ENCODE results near the gene M1AP. TPM values are rescaled to one million over a fixed set of nuclear protein-coding genes. Genes with fewer than 3 reads are reported as not detected.
A peak's percentile ranks its signal among the peaks of the same experiment; 100 is the strongest.

Gene M1AP
- total RNA-seq, 1 donor from 2014 or later = 0.24 TPM

- DNase-seq (ENCODE audit: extremely low spot score, unreplicated experiment) = no peak
- Mint-ChIP-seq H3K4me3 (peak overlapping the region; percentile 91), H3K27me3 (peaks cover 69% of the 10 kb centered on the region), H3K36me3 (no peaks in the 10 kb centered on the region), H3K9me3 (no peaks in the 10 kb centered on the region), H3K27ac (no peak overlapping the region), H3K4me1 (ENCODE audit: unreplicated experiment) (peaks cover 8% of the 10 kb centered on the region)
- TF ChIP-seq CTCF (conservative IDR thresholded peaks at IDR 0.05) = no peak
Observed at GRCh38 chr2:74556159-74556558, 92.0 kb downstream of the M1AP start.

GRCh38 chr2:74555610-74556103, 92.5 kb downstream of the M1AP start:
- Mint-ChIP-seq H3K27me3 (peaks cover 65% of the 10 kb centered on the region), H3K27ac (peak overlapping the region; percentile 88), H3K36me3 (no peaks in the 10 kb centered on the region), H3K4me1 (ENCODE audit: unreplicated experiment) (peaks cover 8% of the 10 kb centered on the region), H3K9me3 (no peaks in the 10 kb centered on the region), H3K4me3 (peak overlapping the region; percentile 91)
- TF ChIP-seq CTCF (conservative IDR thresholded peaks at IDR 0.05) = no peak
- DNase-seq (ENCODE audit: extremely low spot score, unreplicated experiment) = no peak

GRCh38 chr2:74554820-74555531, 93.2 kb downstream of the M1AP start:
- H3K27me3 Mint-ChIP-seq = peaks cover 58% of the 10 kb centered on the region
- peak overlapping the region; percentile 91 for H3K4me3 Mint-ChIP-seq
- no peaks in the 10 kb centered on the region for H3K9me3 Mint-ChIP-seq
- H3K36me3 Mint-ChIP-seq = no peaks in the 10 kb centered on the region
- DNase-seq (ENCODE audit: extremely low spot score, unreplicated experiment) = no peak
- H3K4me1 Mint-ChIP-seq (ENCODE audit: unreplicated experiment) = peaks cover 8% of the 10 kb centered on the region
- TF ChIP-seq CTCF (conservative IDR thresholded peaks at IDR 0.05) = peak; percentile 32
- H3K27ac Mint-ChIP-seq = peak overlapping the region; percentile 88

GRCh38 chr2:74553892-74554819, 94.0 kb downstream of the M1AP start, which contains the start of the genes DOK1 and LOXL3:
Gene DOK1, plus strand, starts transcription at chr2:74554720. Its CDS starts 35 bp downstream, at chr2:74554755.
Gene LOXL3, minus strand, starts transcription at chr2:74553942. Its CDS starts 1,308 bp downstream, at chr2:74552634.
- Mint-ChIP-seq H3K4me1 (ENCODE audit: unreplicated experiment) (peaks cover 11% of the 10 kb centered on the region), H3K27me3 (peaks cover 53% of the 10 kb centered on the region), H3K27ac (peak within 1 kb of the TSS; percentile 88), H3K36me3 (no peaks in the 10 kb centered on the region), H3K4me3 (peak within 1 kb of the TSS; percentile 95), H3K9me3 (no peaks in the 10 kb centered on the region)
- TF ChIP-seq CTCF (conservative IDR thresholded peaks at IDR 0.05) = no peak
- peak; percentile 86 for DNase-seq (ENCODE audit: extremely low spot score, unreplicated experiment)

- no peaks in the 10 kb centered on the region for H3K9me3 Mint-ChIP-seq
- TF ChIP-seq CTCF (conservative IDR thresholded peaks at IDR 0.05) = no peak
- peak overlapping the region; percentile 95 for H3K4me3 Mint-ChIP-seq
- peaks cover 47% of the 10 kb centered on the region for H3K27me3 Mint-ChIP-seq
- no peak for DNase-seq (ENCODE audit: extremely low spot score, unreplicated experiment)
- no peaks in the 10 kb centered on the region for H3K36me3 Mint-ChIP-seq
- peaks cover 16% of the 10 kb centered on the region for H3K4me1 Mint-ChIP-seq (ENCODE audit: unreplicated experiment)
- peak overlapping the region; percentile 88 for H3K27ac Mint-ChIP-seq
Observed at GRCh38 chr2:74552914-74553811, 95.0 kb downstream of the M1AP start.
